ENCODE results near the gene LCMT1. TPM values are rescaled to one million over a fixed set of nuclear protein-coding genes. Genes with fewer than 3 reads are reported as not detected.

The LCMT1 gene
- total RNA-seq, 4 donors from 2014 or later: 10.8 to 24.5 (median 18.0) TPM

- Histone ChIP-seq H3K27me3 (no peaks in the 10 kb centered on the region), H3K9me3 (no peaks in the 10 kb centered on the region), H3K27ac (replicated peaks in 1 of 4) (no peak overlapping the region), H3K4me3 (no peak overlapping the region), H3K36me3 (peaks cover 9 to 95% (median 68%) of the 10 kb centered on the region in 4 donors), H3K4me1 (no peaks in the 10 kb centered on the region)
- WGBS: 93% methylated on average over 13 of the region's 13 CpGs
- TF ChIP-seq POLR2A (IDR thresholded peaks at IDR 0.05; ENCODE audit: low read depth): no peak
- no peak for TF ChIP-seq POLR2AphosphoS5 (IDR thresholded peaks at IDR 0.05)
- TF ChIP-seq EP300 (IDR thresholded peaks at IDR 0.05): no peak
- no peak for TF ChIP-seq CTCF (IDR thresholded peaks at IDR 0.05)
- DNase-seq (ENCODE audit: extremely low spot score): no peak
- intact Hi-C loops (cut with DNase I): no loop called here
Measured at GRCh38 chr16:25155553-25156460, 44.3 kb downstream of the LCMT1 start.

GRCh38 chr16:25157271-25157875 is 45.8 kb downstream of the LCMT1 start:
- intact Hi-C loops (cut with DNase I): no loop called here
- no peak for TF ChIP-seq CTCF (IDR thresholded peaks at IDR 0.05)
- no peak for TF ChIP-seq POLR2A (IDR thresholded peaks at IDR 0.05; ENCODE audit: low read depth)
- TF ChIP-seq POLR2AphosphoS5 (IDR thresholded peaks at IDR 0.05): no peak
- TF ChIP-seq EP300 (IDR thresholded peaks at IDR 0.05): no peak
- peaks cover 18 to 96% (median 73%) of the 10 kb centered on the region in 4 donors for H3K36me3 ChIP-seq

GRCh38 chr16:25158401-25158800 is 46.9 kb downstream of the LCMT1 start:
- Histone ChIP-seq H3K9me3 (no peaks in the 10 kb centered on the region), H3K4me3 (no peak overlapping the region), H3K27ac (replicated peaks in 1 of 4) (no peak overlapping the region), H3K27me3 (no peaks in the 10 kb centered on the region), H3K4me1 (no peaks in the 10 kb centered on the region), H3K36me3 (peaks cover 16 to 96% (median 73%) of the 10 kb centered on the region in 4 donors)
- WGBS: 82% methylated on average over 5 of the region's 5 CpGs
- no peak for TF ChIP-seq POLR2A (IDR thresholded peaks at IDR 0.05; ENCODE audit: low read depth)
- TF ChIP-seq CTCF (IDR thresholded peaks at IDR 0.05): no peak
- TF ChIP-seq POLR2AphosphoS5 (IDR thresholded peaks at IDR 0.05): no peak
- no peak for TF ChIP-seq EP300 (IDR thresholded peaks at IDR 0.05)
- intact Hi-C loops (cut with DNase I): no loop called here
- DNase-seq (ENCODE audit: extremely low spot score): no peak

More at GRCh38 chr16:25157271-25157875, 45.8 kb downstream of the LCMT1 start:
- Histone ChIP-seq H3K4me1 (no peaks in the 10 kb centered on the region), H3K4me3 (no peak overlapping the region), H3K27ac (replicated peaks in 1 of 4) (no peak overlapping the region), H3K27me3 (no peaks in the 10 kb centered on the region), H3K9me3 (no peaks in the 10 kb centered on the region)
- no peak for DNase-seq (ENCODE audit: extremely low spot score)
- 93% methylated on average over 8 of the region's 8 CpGs for WGBS

- no peak for DNase-seq (ENCODE audit: extremely low spot score)
- Histone ChIP-seq H3K4me3 (no peak overlapping the region), H3K27ac (replicated peaks in 1 of 4) (no peak overlapping the region), H3K4me1 (no peaks in the 10 kb centered on the region), H3K9me3 (no peaks in the 10 kb centered on the region), H3K36me3 (peaks cover 48 to 99% (median 84%) of the 10 kb centered on the region in 4 donors), H3K27me3 (no peaks in the 10 kb centered on the region)
- intact Hi-C loops (cut with DNase I): no loop called here
- WGBS: 97% methylated on average over 5 of the region's 5 CpGs
- TF ChIP-seq POLR2AphosphoS5 (IDR thresholded peaks at IDR 0.05): no peak
- TF ChIP-seq POLR2A (IDR thresholded peaks at IDR 0.05; ENCODE audit: low read depth): no peak
- TF ChIP-seq CTCF (IDR thresholded peaks at IDR 0.05): no peak
- no peak for TF ChIP-seq EP300 (IDR thresholded peaks at IDR 0.05)
Measured at GRCh38 chr16:25161753-25162367, 50.3 kb downstream of the LCMT1 start.

Measured in esophagus muscularis mucosa (tissue), 4 donors.